ENCODE data around the gene PDGFRA.

The PDGFRA gene

DNA sequence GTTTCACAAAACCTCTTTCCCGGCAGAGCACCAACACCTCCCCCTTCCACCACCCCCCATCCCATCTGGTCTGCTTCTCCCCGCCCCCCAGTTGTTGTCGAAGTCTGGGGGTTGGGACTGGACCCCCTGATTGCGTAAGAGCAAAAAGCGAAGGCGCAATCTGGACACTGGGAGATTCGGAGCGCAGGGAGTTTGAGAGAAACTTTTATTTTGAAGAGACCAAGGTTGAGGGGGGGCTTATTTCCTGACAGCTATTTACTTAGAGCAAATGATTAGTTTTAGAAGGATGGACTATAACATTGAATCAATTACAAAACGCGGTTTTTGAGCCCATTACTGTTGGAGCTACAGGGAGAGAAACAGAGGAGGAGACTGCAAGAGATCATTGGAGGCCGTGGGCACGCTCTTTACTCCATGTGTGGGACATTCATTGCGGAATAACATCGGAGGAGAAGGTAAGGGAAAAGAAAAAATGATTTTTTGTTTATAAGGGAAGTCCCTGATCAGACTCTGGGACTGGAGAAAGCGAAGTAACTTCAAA, at the start of gene PDGFRA:
Gene PDGFRA, plus strand, starts transcription at position 333 of the 541 bp plus-strand sequence. CDS start 29,476 bp downstream, outside the sequence.
- no peak for DNase-seq

DNA sequence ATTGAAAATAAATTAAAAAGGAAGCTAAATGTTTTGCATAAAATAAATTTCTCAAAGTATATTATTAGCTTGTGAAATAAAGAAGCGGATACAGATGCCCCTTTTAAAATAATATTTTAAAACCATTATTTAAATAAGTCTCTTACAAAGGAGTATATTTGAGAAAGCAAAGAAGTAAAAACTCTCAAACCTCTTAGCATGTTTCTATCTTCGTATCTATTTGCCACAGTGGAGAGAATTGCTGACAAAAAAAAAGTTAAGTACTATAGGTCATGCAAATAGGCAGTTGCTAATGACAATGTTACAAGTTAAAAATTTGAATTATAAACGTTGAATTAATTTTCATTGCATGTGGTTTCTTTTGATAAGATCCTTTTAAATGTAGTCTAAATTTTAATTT, 44.5 kb upstream of the PDGFRA start:
- no peak for DNase-seq

- no peak for DNase-seq
These were observed 43.9 kb upstream of the PDGFRA start for GRCh38 chr4:54185044-54185780.

- DNase-seq: no peak
These were observed 43.2 kb upstream of the PDGFRA start for GRCh38 chr4:54185866-54186265.

GRCh38 chr4:54186371-54186770, 42.7 kb upstream of the PDGFRA start:
- DNase-seq: no peak

DNA sequence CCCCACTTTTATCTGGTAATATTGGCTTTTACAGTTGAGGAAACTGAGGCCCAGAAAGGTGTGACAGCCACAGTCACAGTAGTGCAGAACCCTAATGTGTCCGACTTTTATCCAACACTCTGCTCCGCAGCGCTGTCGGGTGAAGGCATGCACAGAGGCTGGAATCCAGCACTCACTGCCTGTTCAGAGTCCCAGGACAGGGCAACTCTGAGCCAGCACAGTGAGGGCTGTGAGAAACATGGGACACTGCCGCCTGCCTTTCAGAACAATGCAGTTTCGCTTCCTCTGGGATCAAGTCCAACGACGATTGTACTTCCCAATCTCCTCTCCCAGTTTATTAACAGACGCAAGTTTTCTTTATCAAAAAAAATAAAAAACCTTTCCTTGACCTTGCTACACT, 41.9 kb upstream of the PDGFRA start:
- DNase-seq: no peak

- no peak for DNase-seq
These were observed 40.0 kb upstream of the PDGFRA start for GRCh38 chr4:54189140-54189539.

- DNase-seq: no peak
These were observed 36.3 kb upstream of the PDGFRA start for GRCh38 chr4:54192811-54193210.

- DNase-seq: no peak
These were observed 31.2 kb upstream of the PDGFRA start for GRCh38 chr4:54197926-54198325.

DNA sequence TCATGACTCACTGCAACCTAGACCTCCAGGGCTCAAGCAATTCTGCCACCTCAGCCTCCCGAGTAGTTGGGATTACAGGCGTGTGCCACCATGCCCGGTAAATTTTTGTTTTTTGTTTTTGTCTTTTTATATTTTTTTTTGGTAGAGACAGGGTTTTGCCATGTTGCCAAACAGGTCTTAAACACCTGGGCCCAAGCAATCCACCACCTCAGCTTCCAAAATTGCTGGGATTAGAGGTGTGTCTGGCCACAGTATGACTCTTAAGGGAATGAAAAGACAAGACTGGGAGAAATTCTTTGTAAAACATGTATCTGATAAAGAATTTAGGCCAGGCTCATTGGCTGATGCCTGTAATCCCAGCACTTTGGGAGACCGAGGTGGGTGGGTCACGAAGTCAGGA, 29.2 kb upstream of the PDGFRA start:
- no peak for DNase-seq

DNA sequence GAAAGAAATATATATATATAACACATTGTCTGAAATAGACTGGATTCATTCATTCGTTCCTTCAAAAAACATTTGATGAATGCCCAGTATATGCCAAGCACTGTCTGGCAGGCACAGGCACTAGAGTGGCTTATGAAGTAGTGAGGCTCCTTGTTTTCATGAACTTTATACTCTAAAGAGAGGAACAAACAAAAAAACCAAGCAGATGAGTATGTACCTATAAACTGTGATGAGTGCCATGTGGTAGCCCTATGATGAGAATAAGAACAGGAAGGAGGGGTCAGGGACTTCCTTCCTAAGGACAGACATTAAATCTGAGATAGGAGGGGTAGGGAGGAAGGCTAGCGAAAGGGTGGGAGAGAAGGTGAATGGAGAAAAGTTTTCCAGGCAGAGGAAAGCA, 19.5 kb upstream of the PDGFRA start:
- DNase-seq: no peak

DNA sequence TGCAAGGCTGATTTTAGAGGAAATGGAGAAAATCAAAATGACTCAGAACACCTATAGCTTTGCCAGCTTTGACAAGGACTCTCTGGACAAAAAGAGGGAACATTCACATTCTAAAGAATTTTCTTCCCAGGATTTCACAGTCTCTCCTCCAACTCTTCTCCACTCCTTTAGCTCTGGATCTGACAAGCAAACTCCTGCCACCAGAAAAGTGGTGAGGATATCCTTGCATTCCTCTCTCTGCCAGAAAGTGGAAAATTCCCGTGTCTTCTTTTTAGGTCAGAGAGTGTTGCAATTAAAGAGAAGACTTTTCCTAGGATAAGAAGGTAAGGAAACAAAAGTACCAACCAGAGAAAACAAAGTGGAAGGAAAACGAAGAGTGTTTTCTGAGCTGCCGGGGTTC, 16.1 kb upstream of the PDGFRA start:
- no peak for DNase-seq

GRCh38 chr4:54213761-54214160, 15.3 kb upstream of the PDGFRA start:
- no peak for DNase-seq

DNA sequence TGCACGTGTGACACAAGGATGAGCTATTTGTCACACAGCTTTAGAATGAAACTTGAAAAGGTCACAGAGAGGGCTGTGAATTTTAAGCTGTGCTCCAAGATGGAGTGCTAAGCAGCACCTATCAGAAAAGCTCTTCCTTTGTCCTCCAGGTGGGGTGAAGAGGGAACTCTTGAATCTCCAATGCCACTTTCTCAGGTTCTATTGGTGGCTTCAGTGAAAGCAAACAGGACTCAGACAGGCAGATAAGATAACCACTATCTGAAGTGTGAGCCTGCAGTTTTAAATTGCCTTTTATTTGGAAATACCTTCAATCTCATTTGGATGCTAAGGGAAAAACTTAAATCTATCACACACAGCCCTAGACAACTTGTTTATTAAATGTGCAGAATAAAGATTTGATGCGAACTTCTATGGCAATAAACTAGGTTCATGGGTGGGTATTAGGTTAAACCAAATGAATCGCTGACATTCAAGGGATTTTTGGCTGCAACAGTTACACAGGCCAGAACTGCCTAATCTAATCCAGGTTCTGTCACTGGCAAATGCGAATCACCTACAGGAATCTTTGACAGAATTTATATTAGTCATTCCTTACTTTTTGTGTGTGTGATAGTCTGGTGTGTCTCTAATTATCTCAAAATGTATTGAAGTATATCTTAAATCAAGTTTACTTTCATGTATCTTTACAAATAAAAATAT, 13.6 kb upstream of the PDGFRA start:
- no peak for DNase-seq

- DNase-seq: peak; percentile 69
These were observed 11.2 kb upstream of the PDGFRA start for GRCh38 chr4:54217642-54218495.

- no peak for DNase-seq
These were observed 10.4 kb upstream of the PDGFRA start for GRCh38 chr4:54218736-54219135.

GRCh38 chr4:54224996-54225597, 4.0 kb upstream of the PDGFRA start:
- no peak for DNase-seq

- no peak for DNase-seq
These were observed 3.3 kb upstream of the PDGFRA start for GRCh38 chr4:54225598-54226403.

- DNase-seq: no peak
These were observed 2.5 kb upstream of the PDGFRA start for GRCh38 chr4:54226404-54227255.

- peak; percentile 17 for DNase-seq
These were observed 1.6 kb upstream of the PDGFRA start for GRCh38 chr4:54227256-54228055.

Measured in NCI-H1105 treated with DMSO at 0.1 percent for 48 hours (cell line).